ENCODE measurements around the gene P2RX4.

DNA sequence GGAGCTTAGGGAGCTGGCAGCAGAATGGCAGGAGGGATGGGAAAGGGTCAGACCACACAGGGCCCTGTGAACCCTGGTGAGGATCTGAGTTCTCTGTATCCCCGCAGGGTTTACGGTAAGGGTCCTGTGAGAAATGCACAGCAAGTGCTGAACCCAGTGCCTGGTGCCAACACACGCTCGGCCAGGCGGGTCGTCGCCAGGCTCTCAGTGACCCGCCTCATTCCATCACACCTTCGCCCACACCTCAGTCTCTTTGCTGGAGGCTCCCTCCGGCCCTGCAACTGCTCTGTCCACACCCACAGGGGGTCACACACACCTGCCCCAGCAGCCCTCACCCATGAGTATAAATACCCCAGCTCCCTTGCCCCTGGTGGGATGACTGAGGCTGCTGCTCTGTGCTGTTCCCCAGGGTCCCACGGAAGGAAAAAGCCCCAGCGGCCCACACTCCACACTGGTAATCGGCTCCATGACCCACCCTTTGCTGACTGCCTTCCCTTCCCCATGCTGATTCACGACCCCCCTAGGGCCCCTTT lies 63.5 kb downstream of the P2RX4 start:
- TF ChIP-seq, protein P1, sequence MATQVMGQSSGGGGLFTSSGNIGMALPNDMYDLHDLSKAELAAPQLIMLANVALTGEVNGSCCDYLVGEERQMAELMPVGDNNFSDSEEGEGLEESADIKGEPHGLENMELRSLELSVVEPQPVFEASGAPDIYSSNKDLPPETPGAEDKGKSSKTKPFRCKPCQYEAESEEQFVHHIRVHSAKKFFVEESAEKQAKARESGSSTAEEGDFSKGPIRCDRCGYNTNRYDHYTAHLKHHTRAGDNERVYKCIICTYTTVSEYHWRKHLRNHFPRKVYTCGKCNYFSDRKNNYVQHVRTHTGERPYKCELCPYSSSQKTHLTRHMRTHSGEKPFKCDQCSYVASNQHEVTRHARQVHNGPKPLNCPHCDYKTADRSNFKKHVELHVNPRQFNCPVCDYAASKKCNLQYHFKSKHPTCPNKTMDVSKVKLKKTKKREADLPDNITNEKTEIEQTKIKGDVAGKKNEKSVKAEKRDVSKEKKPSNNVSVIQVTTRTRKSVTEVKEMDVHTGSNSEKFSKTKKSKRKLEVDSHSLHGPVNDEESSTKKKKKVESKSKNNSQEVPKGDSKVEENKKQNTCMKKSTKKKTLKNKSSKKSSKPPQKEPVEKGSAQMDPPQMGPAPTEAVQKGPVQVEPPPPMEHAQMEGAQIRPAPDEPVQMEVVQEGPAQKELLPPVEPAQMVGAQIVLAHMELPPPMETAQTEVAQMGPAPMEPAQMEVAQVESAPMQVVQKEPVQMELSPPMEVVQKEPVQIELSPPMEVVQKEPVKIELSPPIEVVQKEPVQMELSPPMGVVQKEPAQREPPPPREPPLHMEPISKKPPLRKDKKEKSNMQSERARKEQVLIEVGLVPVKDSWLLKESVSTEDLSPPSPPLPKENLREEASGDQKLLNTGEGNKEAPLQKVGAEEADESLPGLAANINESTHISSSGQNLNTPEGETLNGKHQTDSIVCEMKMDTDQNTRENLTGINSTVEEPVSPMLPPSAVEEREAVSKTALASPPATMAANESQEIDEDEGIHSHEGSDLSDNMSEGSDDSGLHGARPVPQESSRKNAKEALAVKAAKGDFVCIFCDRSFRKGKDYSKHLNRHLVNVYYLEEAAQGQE (IDR thresholded peaks at IDR 0.05; ENCODE audit: insufficient read depth in 1 of 2, low read depth in 2 of 2, low read length in 2 of 2), result no peak
- TF ChIP-seq POLR2AphosphoS5 (IDR thresholded peaks at IDR 0.05; ENCODE audit: low read depth, low read length), result no peak

Data from PFSK-1 (cell line).